ENCODE measurements around the gene GNB5. TPM values are rescaled to one million over a fixed set of nuclear protein-coding genes. Genes with fewer than 3 reads are reported as not detected.

The GNB5 gene
- total RNA-seq, 1 donor from 2014 or later: 23.7 TPM

DNA sequence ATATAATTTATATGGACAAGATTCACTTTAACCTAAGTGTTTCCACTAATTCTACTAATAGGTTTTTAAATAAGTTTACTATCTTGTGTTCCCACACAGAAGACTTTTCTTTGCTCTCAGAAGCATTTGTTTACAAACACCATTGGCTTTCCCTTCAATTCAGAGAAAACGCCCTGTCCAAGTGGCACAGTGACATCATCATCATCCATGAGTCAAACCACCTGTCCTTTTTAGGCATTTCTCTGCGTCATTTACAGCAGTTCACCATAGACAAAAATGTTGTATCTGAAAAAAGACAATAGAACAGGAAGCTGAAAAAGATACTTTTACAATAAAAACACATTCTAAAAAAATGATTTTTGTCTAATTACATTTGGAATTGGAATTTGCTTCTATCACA is 69.3 kb downstream of the GNB5 start:
- TF ChIP-seq, protein P1, sequence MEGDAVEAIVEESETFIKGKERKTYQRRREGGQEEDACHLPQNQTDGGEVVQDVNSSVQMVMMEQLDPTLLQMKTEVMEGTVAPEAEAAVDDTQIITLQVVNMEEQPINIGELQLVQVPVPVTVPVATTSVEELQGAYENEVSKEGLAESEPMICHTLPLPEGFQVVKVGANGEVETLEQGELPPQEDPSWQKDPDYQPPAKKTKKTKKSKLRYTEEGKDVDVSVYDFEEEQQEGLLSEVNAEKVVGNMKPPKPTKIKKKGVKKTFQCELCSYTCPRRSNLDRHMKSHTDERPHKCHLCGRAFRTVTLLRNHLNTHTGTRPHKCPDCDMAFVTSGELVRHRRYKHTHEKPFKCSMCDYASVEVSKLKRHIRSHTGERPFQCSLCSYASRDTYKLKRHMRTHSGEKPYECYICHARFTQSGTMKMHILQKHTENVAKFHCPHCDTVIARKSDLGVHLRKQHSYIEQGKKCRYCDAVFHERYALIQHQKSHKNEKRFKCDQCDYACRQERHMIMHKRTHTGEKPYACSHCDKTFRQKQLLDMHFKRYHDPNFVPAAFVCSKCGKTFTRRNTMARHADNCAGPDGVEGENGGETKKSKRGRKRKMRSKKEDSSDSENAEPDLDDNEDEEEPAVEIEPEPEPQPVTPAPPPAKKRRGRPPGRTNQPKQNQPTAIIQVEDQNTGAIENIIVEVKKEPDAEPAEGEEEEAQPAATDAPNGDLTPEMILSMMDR (conservative IDR thresholded peaks at IDR 0.05; ENCODE audit: low read depth, low read length): no peak
- H3K4me3 ChIP-seq (ENCODE audit: low read depth, low read length): no peak overlapping the region
- DNase-seq (ENCODE audit: low read depth): no peak

DNA sequence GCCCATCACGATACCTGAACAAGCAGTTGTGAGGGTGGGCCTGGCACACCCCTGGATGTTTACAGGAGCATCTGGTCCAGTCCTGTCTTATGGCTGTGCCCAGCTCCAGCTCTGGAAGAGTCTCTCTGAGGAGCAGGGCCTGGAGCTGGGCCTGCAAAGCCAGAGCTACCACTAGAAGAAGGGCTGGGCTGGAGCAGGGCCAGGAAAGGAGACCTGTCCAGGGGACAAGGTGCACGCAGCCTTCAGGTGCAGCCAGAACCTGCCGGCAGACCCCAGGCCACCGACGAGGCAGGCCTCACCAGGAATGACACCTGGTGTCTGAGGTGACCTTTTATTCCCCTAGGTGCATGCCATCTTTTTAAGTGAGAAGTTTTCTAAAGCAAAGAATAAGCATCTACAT is 70.2 kb downstream of the GNB5 start:
- TF ChIP-seq, protein P1 (conservative IDR thresholded peaks at IDR 0.05; ENCODE audit: low read depth, low read length): no peak
- no peak overlapping the region for H3K4me3 ChIP-seq (ENCODE audit: low read depth, low read length)
- no peak for DNase-seq (ENCODE audit: low read depth)

DNA sequence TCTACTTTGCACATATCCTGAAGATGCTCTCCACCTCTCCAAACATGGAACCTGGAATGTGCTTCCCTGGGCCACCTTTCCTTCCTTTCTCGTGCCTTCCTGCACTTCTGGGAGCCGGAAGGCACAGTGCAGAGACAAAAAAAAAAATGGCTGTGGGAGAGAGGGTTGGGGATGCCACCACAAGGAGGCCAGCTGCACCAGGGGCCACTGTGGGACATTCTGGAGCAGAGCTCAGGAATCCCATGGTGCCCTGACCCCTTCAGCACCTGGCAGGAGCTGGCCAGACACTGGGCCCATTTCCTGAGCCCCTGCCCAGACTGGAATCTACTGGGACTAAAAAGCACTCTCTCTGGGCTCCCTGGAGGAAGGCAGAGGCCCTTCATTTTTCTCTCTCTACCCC is 70.7 kb downstream of the GNB5 start:
- no peak overlapping the region for H3K4me3 ChIP-seq (ENCODE audit: low read depth, low read length)
- no peak for DNase-seq (ENCODE audit: low read depth)
- TF ChIP-seq, protein P1 (conservative IDR thresholded peaks at IDR 0.05; ENCODE audit: low read depth, low read length): no peak

DNA sequence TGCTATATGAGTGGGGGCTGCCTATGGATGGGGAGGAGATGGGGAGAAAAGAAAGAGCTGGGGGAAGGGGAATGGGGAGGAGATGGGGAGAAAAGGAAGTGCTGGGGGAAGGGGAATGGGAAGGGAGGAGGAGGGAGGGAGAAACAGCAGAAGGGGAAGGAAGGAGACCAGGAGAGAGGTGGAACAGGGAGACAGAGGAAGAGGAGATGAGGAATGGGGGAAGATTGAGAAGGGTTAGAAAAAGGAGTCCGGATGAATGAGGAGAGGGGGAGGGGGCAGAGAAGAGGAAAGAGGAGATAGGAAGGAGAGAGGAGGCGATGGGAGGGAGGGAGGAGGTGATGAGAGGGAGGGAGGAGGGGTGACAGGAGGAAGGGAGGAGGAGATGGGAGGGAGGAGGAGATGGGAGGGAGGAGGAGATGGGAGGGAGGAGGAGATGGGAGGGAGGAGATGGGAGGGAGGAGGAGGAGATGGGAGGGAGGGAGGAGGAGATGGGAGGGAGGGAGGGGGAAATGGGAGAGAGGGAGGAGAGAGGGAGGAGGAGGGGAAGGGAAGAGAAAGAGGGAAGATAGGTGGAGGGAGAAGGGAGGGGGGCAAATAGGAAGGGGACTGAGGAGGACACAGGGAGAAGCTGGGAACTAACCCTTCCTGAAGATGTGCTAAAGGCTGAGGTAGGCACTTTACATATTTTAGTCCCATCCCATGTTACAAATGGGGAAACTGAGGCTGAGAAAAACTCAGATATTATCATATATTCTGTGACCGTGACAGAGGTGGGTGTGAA is 72.0 kb downstream of the GNB5 start:
- no peak for DNase-seq (ENCODE audit: low read depth)
- TF ChIP-seq, protein P1 (conservative IDR thresholded peaks at IDR 0.05; ENCODE audit: low read depth, low read length): no peak
- no peak overlapping the region for H3K4me3 ChIP-seq (ENCODE audit: low read depth, low read length)

DNA sequence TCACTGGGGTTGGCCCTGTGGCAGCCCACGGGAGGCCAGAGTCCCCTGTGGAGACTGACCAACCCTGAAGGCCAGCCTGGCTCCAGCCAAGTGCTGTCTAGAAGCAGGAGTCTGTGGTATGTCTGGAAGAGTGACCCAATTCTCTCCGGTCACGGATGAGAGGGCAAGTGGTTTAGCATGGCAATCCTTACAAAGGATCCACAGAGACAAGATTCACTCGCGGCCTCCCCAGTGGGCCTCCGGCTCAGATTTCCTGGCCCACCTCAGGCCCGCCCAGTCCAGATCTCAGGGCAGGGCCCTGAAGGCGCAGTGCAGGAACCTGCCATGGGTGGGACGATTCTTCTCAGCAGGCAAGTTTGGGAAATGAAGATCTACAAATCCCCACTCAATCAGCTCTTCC is 73.6 kb downstream of the GNB5 start:
- no peak overlapping the region for H3K4me3 ChIP-seq (ENCODE audit: low read depth, low read length)
- DNase-seq (ENCODE audit: low read depth): no peak
- TF ChIP-seq, protein P1 (conservative IDR thresholded peaks at IDR 0.05; ENCODE audit: low read depth, low read length): no peak

DNA sequence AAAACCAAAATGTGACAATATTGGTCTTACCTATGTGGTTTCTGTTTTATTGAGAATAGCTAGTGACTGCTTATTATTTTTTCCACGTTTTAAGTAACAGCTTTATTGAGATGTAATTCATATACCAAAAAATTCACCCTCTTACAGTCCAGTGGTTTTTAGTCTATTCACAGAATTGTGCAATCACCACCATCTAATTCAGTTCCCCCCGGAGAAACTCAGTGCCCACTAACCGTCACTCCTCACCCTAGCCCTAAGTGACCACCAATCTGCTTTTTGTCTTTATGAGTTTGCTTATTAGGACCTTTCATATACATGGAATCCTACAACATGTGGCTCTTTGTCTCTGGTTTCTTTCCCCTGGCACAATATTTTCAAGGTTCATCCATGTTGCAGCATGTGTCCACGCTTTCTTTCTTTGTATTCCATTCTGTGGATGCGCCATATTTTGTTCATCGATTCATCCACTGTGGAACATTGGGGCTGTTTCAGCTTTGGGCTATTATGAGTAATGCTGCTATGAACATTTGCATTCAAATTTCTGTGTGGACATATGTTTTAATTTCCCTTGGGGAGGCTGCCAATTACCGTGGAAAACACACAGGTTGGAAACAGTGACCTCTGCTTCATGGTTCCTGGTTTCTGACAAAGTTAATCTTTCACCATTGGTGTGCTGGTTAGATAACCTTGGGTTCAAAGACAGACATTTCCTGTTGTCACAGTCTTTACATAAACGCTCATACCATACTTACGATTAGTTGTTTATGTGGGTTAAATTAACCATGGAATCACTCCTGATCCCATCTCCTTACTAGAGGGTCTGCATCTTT is 75.4 kb downstream of the GNB5 start:
- DNase-seq (ENCODE audit: low read depth): no peak
- TF ChIP-seq, protein P1 (conservative IDR thresholded peaks at IDR 0.05; ENCODE audit: low read depth, low read length): no peak
- no peak overlapping the region for H3K4me3 ChIP-seq (ENCODE audit: low read depth, low read length)

All from epithelial cell of proximal tubule (primary cell).